NOMO-1 (cell line): ENCODE measurements around the gene ZMIZ1.

Experiments used
- DNase-seq, 2 experiments: peaks; one replicate each; lab custom pipeline; 2025; ENCODE audit not compliant: unreplicated experiment in 2 of 2; lab: John Stamatoyannopoulos, UW

ZMIZ1 gene

GRCh38 chr10:79079490-79080355 is 11.0 kb downstream of the ZMIZ1 start:
- no peak for DNase-seq

GRCh38 chr10:79081353-79082034 is 12.7 kb downstream of the ZMIZ1 start:
- peak; percentile 30 to 65 for DNase-seq

- DNase-seq, result no peak
Observed at GRCh38 chr10:79082035-79082373, 13.2 kb downstream of the ZMIZ1 start.

- DNase-seq, result no peak
Observed at GRCh38 chr10:79082631-79083596, 14.1 kb downstream of the ZMIZ1 start.

- DNase-seq, result peak; percentile 87 to 93
Observed at GRCh38 chr10:79084012-79084971, 15.5 kb downstream of the ZMIZ1 start.

GRCh38 chr10:79084972-79085597 is 16.3 kb downstream of the ZMIZ1 start:
- DNase-seq, result no peak

- DNase-seq, result no peak
Observed at GRCh38 chr10:79086822-79087221, 18.1 kb downstream of the ZMIZ1 start.

- DNase-seq, result no peak
Observed at GRCh38 chr10:79087721-79088120, 19.0 kb downstream of the ZMIZ1 start.

GRCh38 chr10:79088176-79088575 is 19.4 kb downstream of the ZMIZ1 start:
- no peak for DNase-seq

GRCh38 chr10:79088613-79089355 is 20.0 kb downstream of the ZMIZ1 start:
- no peak for DNase-seq

GRCh38 chr10:79089632-79090031 is 20.9 kb downstream of the ZMIZ1 start:
- no peak for DNase-seq

- DNase-seq, result no peak
Observed at GRCh38 chr10:79090134-79090803, 21.5 kb downstream of the ZMIZ1 start.

- DNase-seq, result no peak
Observed at GRCh38 chr10:79092292-79092896, 23.6 kb downstream of the ZMIZ1 start.

GRCh38 chr10:79093658-79094411 is 25.1 kb downstream of the ZMIZ1 start:
- peak; percentile 87 to 92 for DNase-seq

- no peak for DNase-seq
Observed at GRCh38 chr10:79094412-79095175, 25.8 kb downstream of the ZMIZ1 start.

- no peak for DNase-seq
Observed at GRCh38 chr10:79095316-79095715, 26.6 kb downstream of the ZMIZ1 start.
